Loucy (cell line): ENCODE results near the gene JOSD1.

Experiments used
- H2AFZ ChIP-seq: fragments of 200-600 bp; sonication (generic); 2 replicates; pipeline ENCODE4 v1.6.0; 2016; ENCODE audit warnings: antibody characterized with exemption, mild to moderate bottlenecking, low read length, moderate library complexity
- H3F3A ChIP-seq: fragments of 200-600 bp; 2 replicates; pipeline ENCODE4 v1.6.0; 2016; ENCODE audit warnings: antibody characterized with exemption, low read depth, mild to moderate bottlenecking
- H3K27me3 ChIP-seq: fragments of 200-600 bp; sonication (generic); 2 replicates; pipeline ENCODE4 v1.6.1; 2014; ENCODE audit warnings: low read length, mild to moderate bottlenecking; ENCODE audit not compliant: insufficient read depth, poor library complexity, severe bottlenecking
- H3K36me3 ChIP-seq: fragments of 200-600 bp; sonication (generic); 2 replicates; pipeline ENCODE4 v1.6.1; 2016; ENCODE audit warnings: low read length; ENCODE audit not compliant: insufficient read depth
- H3K4me1 ChIP-seq: fragments of 200-600 bp; sonication (generic); 2 replicates; pipeline ENCODE4 v1.5.1; 2014; ENCODE audit warnings: low read length, mild to moderate bottlenecking; ENCODE audit not compliant: insufficient read depth, poor library complexity, severe bottlenecking
- H3K4me2 ChIP-seq: fragments of 200-600 bp; sonication (generic); 2 replicates; pipeline ENCODE4 v1.6.0; 2014; ENCODE audit warnings: antibody characterized with exemption, low read length, low read depth, mild to moderate bottlenecking; ENCODE audit not compliant: poor library complexity, severe bottlenecking
- H3K4me3 ChIP-seq: fragments of 200-600 bp; sonication (generic); 2 replicates; pipeline ENCODE4 v1.5.1; 2014; ENCODE audit warnings: low read length, mild to moderate bottlenecking, mixed read lengths; ENCODE audit not compliant: poor library complexity, severe bottlenecking
- H3K79me2 ChIP-seq: fragments of 200-600 bp; sonication (generic); 2 replicates; pipeline ENCODE4 v1.6.1; 2014; ENCODE audit warnings: low read length; ENCODE audit not compliant: insufficient read depth
- H3K9ac ChIP-seq: fragments of 200-600 bp; sonication (generic); 2 replicates; pipeline ENCODE4 v1.6.0; 2014; ENCODE audit warnings: mild to moderate bottlenecking, low read depth, low read length, moderate library complexity; ENCODE audit not compliant: poor library complexity, severe bottlenecking
- H3K9me2 ChIP-seq: fragments of 200-600 bp; sonication (generic); replicated peaks from 2 replicates; pipeline ENCODE4 v1.6.1; 2016; ENCODE audit warnings: low read depth, low read length, mixed read lengths
- H3K9me3 ChIP-seq: fragments of 200-600 bp; sonication (generic); 2 replicates; pipeline ENCODE4 v1.6.1; 2014; ENCODE audit warnings: mild to moderate bottlenecking, antibody characterized with exemption, low read length, low read depth; ENCODE audit not compliant: insufficient read depth
- H4K20me1 ChIP-seq: fragments of 200-600 bp; sonication (generic); 2 replicates; pipeline ENCODE4 v1.6.0; 2014; ENCODE audit warnings: antibody characterized with exemption, low read length, mild to moderate bottlenecking; ENCODE audit not compliant: insufficient read depth, poor library complexity, severe bottlenecking
- EZH2phosphoT487 ChIP-seq: fragments of 200-600 bp; IDR thresholded peaks from 2 replicates; pipeline ENCODE4 v1.6.1; 2018; ENCODE audit warnings: antibody characterized with exemption, mild to moderate bottlenecking, moderate library complexity, borderline replicate concordance
- TF ChIP-seq, protein P1 (sequence below): fragments of 200-600 bp; sonication (generic); conservative IDR thresholded peaks from 2 replicates; pipeline ENCODE4 v1.5.1; 2014; ENCODE audit warnings: mild to moderate bottlenecking, antibody characterized with exemption, low read length

Gene JOSD1

DNA sequence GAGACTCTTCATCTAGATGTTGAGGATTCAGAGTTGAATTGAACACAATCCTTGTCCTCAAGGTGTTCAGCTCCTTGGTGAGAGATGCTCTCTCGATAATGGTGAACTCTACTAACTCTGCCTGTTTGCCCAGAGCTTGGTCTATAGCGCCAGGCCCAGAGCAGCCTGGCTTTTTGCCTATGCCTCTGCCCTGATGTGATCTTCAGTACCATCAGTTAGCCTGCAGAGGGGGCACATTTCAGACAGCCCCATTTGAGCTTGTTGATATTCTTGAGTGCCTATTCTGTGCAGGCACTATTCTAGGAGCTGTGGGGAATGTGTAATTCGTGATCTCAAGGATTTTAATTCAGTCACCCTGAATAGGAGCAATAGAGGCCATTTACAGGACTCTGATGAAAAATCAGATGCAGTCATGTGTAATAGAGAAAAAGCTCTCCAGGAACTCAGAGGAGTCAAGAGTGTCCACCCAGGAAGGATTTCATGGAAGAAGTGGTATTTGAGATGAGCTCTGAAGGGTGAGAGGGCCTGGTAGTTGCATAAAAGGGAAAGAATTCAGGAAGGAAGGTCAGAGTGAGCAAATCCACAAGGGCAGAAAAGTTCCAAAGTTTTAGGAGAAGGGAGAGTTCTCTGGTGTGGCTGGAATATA is 24.3 kb upstream of the JOSD1 start:
- Histone ChIP-seq H3K4me2 (no peak overlapping the region), H3K4me3 (no peak overlapping the region), H3K4me1 (no peaks in the 10 kb centered on the region), H3K27me3 (no peaks in the 10 kb centered on the region), H3K9me3 (no peaks in the 10 kb centered on the region), H3K36me3 (peaks cover 92% of the 10 kb centered on the region; the same call in 1 of the 2 replicates), H2AFZ (no peak overlapping the region), H3K9ac (no peak overlapping the region), H3K9me2 (no peaks in the 10 kb centered on the region), H4K20me1 (peaks cover 3% of the 10 kb centered on the region), H3F3A (no peaks in the 10 kb centered on the region), H3K79me2 (no peaks in the 10 kb centered on the region)
- TF ChIP-seq, protein P1, sequence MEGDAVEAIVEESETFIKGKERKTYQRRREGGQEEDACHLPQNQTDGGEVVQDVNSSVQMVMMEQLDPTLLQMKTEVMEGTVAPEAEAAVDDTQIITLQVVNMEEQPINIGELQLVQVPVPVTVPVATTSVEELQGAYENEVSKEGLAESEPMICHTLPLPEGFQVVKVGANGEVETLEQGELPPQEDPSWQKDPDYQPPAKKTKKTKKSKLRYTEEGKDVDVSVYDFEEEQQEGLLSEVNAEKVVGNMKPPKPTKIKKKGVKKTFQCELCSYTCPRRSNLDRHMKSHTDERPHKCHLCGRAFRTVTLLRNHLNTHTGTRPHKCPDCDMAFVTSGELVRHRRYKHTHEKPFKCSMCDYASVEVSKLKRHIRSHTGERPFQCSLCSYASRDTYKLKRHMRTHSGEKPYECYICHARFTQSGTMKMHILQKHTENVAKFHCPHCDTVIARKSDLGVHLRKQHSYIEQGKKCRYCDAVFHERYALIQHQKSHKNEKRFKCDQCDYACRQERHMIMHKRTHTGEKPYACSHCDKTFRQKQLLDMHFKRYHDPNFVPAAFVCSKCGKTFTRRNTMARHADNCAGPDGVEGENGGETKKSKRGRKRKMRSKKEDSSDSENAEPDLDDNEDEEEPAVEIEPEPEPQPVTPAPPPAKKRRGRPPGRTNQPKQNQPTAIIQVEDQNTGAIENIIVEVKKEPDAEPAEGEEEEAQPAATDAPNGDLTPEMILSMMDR, result peak; percentile 68
- TF ChIP-seq EZH2phosphoT487, result no peak

DNA sequence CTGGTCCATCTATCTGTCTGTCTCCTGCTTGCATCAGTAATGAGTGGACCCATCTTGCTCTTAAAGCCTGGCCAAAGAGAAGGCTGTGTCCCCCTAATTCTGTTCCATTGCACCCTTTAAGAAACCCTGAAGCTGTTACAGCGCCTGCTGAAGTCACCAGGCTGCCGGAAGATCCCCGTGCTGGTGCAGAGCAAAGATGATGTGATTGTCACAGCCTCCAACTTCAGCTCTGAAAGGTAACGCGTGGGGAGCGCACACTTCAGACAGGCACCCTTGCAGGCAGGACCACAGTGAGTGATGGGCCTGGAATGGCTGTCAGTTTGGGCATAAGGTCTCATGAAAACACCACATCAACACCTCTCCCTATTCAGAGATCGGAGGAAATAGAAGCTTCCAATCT is 23.4 kb upstream of the JOSD1 start:
- Histone ChIP-seq H3K4me2 (no peak overlapping the region), H4K20me1 (peaks cover 3% of the 10 kb centered on the region), H3F3A (no peaks in the 10 kb centered on the region), H3K36me3 (peaks cover 88% of the 10 kb centered on the region; the same call in 1 of the 2 replicates), H3K27me3 (no peaks in the 10 kb centered on the region), H3K9me2 (no peaks in the 10 kb centered on the region), H2AFZ (no peak overlapping the region), H3K9me3 (no peaks in the 10 kb centered on the region), H3K9ac (no peak overlapping the region), H3K4me1 (no peaks in the 10 kb centered on the region), H3K79me2 (no peaks in the 10 kb centered on the region), H3K4me3 (no peak overlapping the region)
- no peak for TF ChIP-seq EZH2phosphoT487
- TF ChIP-seq, protein P1, result no peak

DNA sequence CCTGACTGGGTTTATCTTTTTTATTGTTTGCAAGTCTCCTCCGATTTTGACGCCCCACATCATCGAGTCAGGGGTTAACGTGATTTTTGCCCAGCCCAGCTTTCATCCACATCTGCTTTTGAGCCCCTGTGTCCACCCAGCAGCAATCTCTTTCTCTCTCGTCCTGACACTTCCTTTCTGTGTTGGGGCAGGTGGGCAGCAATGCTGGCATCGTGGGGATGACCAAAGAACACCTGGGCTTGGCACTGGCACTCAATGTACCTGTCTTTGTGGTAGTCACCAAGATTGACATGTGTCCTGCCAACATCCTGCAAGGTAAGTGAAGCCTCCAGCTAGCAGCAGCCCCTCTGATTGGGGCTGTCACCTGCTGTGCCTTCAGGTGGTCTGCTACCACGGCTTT is 20.8 kb upstream of the JOSD1 start:
- Histone ChIP-seq H2AFZ (no peak overlapping the region), H3K36me3 (peaks cover 88% of the 10 kb centered on the region; the same call in 1 of the 2 replicates), H3K4me2 (no peak overlapping the region), H3K4me3 (no peak overlapping the region), H3K79me2 (no peaks in the 10 kb centered on the region; the same call in 1 of the 2 replicates), H3K27me3 (no peaks in the 10 kb centered on the region), H3K9me3 (no peaks in the 10 kb centered on the region), H3K9ac (no peak overlapping the region), H3K4me1 (no peaks in the 10 kb centered on the region), H3F3A (no peaks in the 10 kb centered on the region), H4K20me1 (peaks cover 3% of the 10 kb centered on the region), H3K9me2 (no peaks in the 10 kb centered on the region)
- TF ChIP-seq EZH2phosphoT487, result no peak
- TF ChIP-seq, protein P1, result no peak
